H9 (cell line): Measurements from ENCODE around the gene SCNN1B. TPM values are rescaled to one million over a fixed set of nuclear protein-coding genes. Genes with fewer than 3 reads are reported as not detected.

Experiments used
- DNase-seq: peaks from one replicate; pipeline ENCODE4 v3.0.0-alpha.2; 2017
- H2AFZ ChIP-seq: one replicate; pipeline ENCODE4 v1.6.1; 2013; ENCODE audit warnings: mild to moderate bottlenecking, low read length, control low read depth, moderate library complexity
- H2AK5ac ChIP-seq: 2 replicates; pipeline ENCODE4 v1.6.1; 2013; ENCODE audit warnings: low read length, control low read depth, mixed read lengths; ENCODE audit not compliant: insufficient read length
- H2BK120ac ChIP-seq: one replicate; pipeline ENCODE4 v1.6.1; 2013; ENCODE audit warnings: low read depth, mild to moderate bottlenecking, low read length, control low read depth, inconsistent platforms; ENCODE audit not compliant: poor library complexity, severe bottlenecking
- H2BK12ac ChIP-seq: 2 replicates; pipeline ENCODE4 v1.6.1; 2013; ENCODE audit warnings: low read length, control low read depth, mixed read lengths, low read depth; ENCODE audit not compliant: insufficient read length
- H2BK15ac ChIP-seq: 2 replicates; pipeline ENCODE4 v1.6.1; 2013; ENCODE audit warnings: low read depth, low read length, control low read depth
- H2BK20ac ChIP-seq: one replicate; pipeline ENCODE4 v1.6.1; 2013; ENCODE audit warnings: low read depth, mild to moderate bottlenecking, low read length, control low read depth, inconsistent platforms; ENCODE audit not compliant: poor library complexity, severe bottlenecking
- H2BK5ac ChIP-seq: 2 replicates; pipeline ENCODE4 v1.6.1; 2013; ENCODE audit warnings: low read length, control low read depth, mixed read lengths; ENCODE audit not compliant: insufficient read length
- H3K14ac ChIP-seq: 2 replicates; pipeline ENCODE4 v1.6.1; 2013; ENCODE audit warnings: low read length, control low read depth; ENCODE audit not compliant: insufficient read depth
- H3K18ac ChIP-seq: 2 replicates; pipeline ENCODE4 v1.6.1; 2013; ENCODE audit warnings: low read depth, mild to moderate bottlenecking, mixed read lengths, low read length, control low read depth; ENCODE audit not compliant: insufficient read length
- H3K23ac ChIP-seq: 2 replicates; pipeline ENCODE4 v1.6.1; 2013; ENCODE audit warnings: low read length, control low read depth, mixed read lengths, low read depth; ENCODE audit not compliant: insufficient read length
- H3K23me2 ChIP-seq: 2 replicates; pipeline ENCODE4 v1.6.1; 2013; ENCODE audit warnings: low read depth, mild to moderate bottlenecking, mixed read lengths, low read length, control low read depth; ENCODE audit not compliant: insufficient read length, poor library complexity, severe bottlenecking
- H3K27ac ChIP-seq: 2 replicates; pipeline ENCODE4 v1.5.1; 2013; ENCODE audit warnings: low read length, control low read depth, mixed read lengths, low read depth; ENCODE audit not compliant: insufficient read length
- H3K27me3 ChIP-seq: 2 replicates; pipeline ENCODE4 v1.6.1; 2013; ENCODE audit warnings: low read length, control low read depth, inconsistent platforms; ENCODE audit not compliant: insufficient read depth
- H3K4ac ChIP-seq: 2 replicates; pipeline ENCODE4 v1.6.1; 2013; ENCODE audit warnings: low read depth, mild to moderate bottlenecking, control low read depth, inconsistent platforms, low read length, moderate library complexity
- H3K4me1 ChIP-seq: 2 replicates; pipeline ENCODE4 v1.6.1; 2013; ENCODE audit warnings: low read length, control low read depth, inconsistent platforms; ENCODE audit not compliant: insufficient read depth
- H3K4me2 ChIP-seq: 2 replicates; pipeline ENCODE4 v1.6.1; 2013; ENCODE audit warnings: low read length, control low read depth, mixed read lengths; ENCODE audit not compliant: insufficient read length, insufficient read depth
- H3K56ac ChIP-seq: 2 replicates; pipeline ENCODE4 v1.6.1; 2013; ENCODE audit warnings: low read depth, mild to moderate bottlenecking, mixed read lengths, low read length, control low read depth; ENCODE audit not compliant: insufficient read length
- H3K79me1 ChIP-seq: 2 replicates; pipeline ENCODE4 v1.6.1; 2013; ENCODE audit warnings: low read depth, mild to moderate bottlenecking, moderate library complexity, low read length, control low read depth, inconsistent platforms; ENCODE audit not compliant: insufficient read depth, poor library complexity, severe bottlenecking
- H3K79me2 ChIP-seq: 2 replicates; pipeline ENCODE4 v1.6.1; 2013; ENCODE audit warnings: low read length, control low read depth, inconsistent platforms; ENCODE audit not compliant: insufficient read depth
- H3K9ac ChIP-seq: 2 replicates; pipeline ENCODE4 v1.6.1; 2013; ENCODE audit warnings: low read length, control low read depth, mixed read lengths; ENCODE audit not compliant: insufficient read length; ENCODE audit errors: extremely low read depth
- H3K9me3 ChIP-seq: one replicate; pipeline ENCODE4 v1.6.1; 2013; ENCODE audit warnings: low read depth, low read length, inconsistent platforms; ENCODE audit not compliant: control insufficient read depth
- H3T11ph ChIP-seq: one replicate; pipeline ENCODE4 v1.6.1; 2013; ENCODE audit warnings: mild to moderate bottlenecking, low read length, control low read depth, inconsistent platforms
- H4K20me1 ChIP-seq: one replicate; pipeline ENCODE4 v1.6.1; 2013; ENCODE audit not compliant: control insufficient read depth, insufficient read length, insufficient read depth
- H4K5ac ChIP-seq: 2 replicates; pipeline ENCODE4 v1.6.1; 2013; ENCODE audit warnings: low read depth, mild to moderate bottlenecking, mixed read lengths, low read length, control low read depth; ENCODE audit not compliant: insufficient read length
- H4K8ac ChIP-seq: replicated peaks from 2 replicates; pipeline ENCODE4 v1.6.1; 2013; ENCODE audit warnings: low read length, control low read depth, mixed read lengths, low read depth; ENCODE audit not compliant: insufficient read length
- H4K91ac ChIP-seq: 2 replicates; pipeline ENCODE4 v1.6.1; 2013; ENCODE audit warnings: low read depth, mild to moderate bottlenecking, moderate library complexity, mixed read lengths, low read length, control low read depth; ENCODE audit not compliant: insufficient read length
- H3K27ac Mint-ChIP-seq, 3 experiments: 2 replicates in 2 of 3; 3 replicates in 1 of 3; pipeline ENCODE4 v1.8.0; 2020 to 2021; ENCODE audit warnings: mixed read lengths in 3 of 3, mild to moderate bottlenecking in 1 of 3, moderate library complexity in 1 of 3
- H3K27me3 Mint-ChIP-seq: 2 replicates; pipeline ENCODE4 v1.8.0; 2021; ENCODE audit warnings: low read depth, mild to moderate bottlenecking, moderate library complexity, mixed read lengths
- H3K36me3 Mint-ChIP-seq, 3 experiments: 2 replicates in 2 of 3; 3 replicates in 1 of 3; pipeline ENCODE4 v1.8.0; 2020 to 2021; ENCODE audit warnings: low read depth in 3 of 3, mixed read lengths in 3 of 3; ENCODE audit not compliant: insufficient read depth in 1 of 3
- H3K4me1 Mint-ChIP-seq, 2 experiments: 2 replicates each; pipeline ENCODE4 v1.8.0; 2020; ENCODE audit warnings: mixed read lengths in 2 of 2
- H3K4me3 Mint-ChIP-seq, 2 experiments: 2 replicates in 1 of 2; 3 replicates in 1 of 2; pipeline ENCODE4 v1.8.0; 2020 to 2021; ENCODE audit warnings: mild to moderate bottlenecking in 2 of 2, mixed read lengths in 2 of 2, moderate library complexity in 1 of 2
- H3K9me3 Mint-ChIP-seq, 2 experiments: 2 replicates in 1 of 2; 3 replicates in 1 of 2; pipeline ENCODE4 v1.8.0; 2020; ENCODE audit warnings: mild to moderate bottlenecking in 2 of 2, mixed read lengths in 2 of 2, moderate library complexity in 1 of 2
- CTCF ChIP-seq: fragments of 200-600 bp; sonication (generic); conservative IDR thresholded peaks from 3 replicates; pipeline ENCODE4 v1.8.0; 2021; ENCODE audit warnings: antibody characterized with exemption, mild to moderate bottlenecking
- WGBS: extraction: QIAGEN DNeasy Blood & Tissue Kit; methylation state at CpG from one replicate; pipeline ENCODE4 v1.1.7; 2013; ENCODE audit warnings: missing lambda C conversion rate, low lambda C conversion rate, mixed read lengths; ENCODE audit not compliant: insufficient read length; ENCODE audit errors: extremely low coverage; 5-methylcytosine and 5-hydroxymethylcytosine counted together
- total RNA-seq: library from RNA; stranded (reverse); gene quantifications from 2 replicates; pipeline ENCODE4 v1.2.1, GENCODE V29; 2021

Gene SCNN1B
- total RNA-seq, 1 experiment from 2014 or later = 0.11 TPM

GRCh38 chr16:23392223-23392600 lies 90.1 kb downstream of the SCNN1B start:
- H3K18ac ChIP-seq = no peak overlapping the region
- no peak overlapping the region for H2AK5ac ChIP-seq
- H3K56ac ChIP-seq = no peak overlapping the region
- DNase-seq = no peak
- H3K23ac ChIP-seq = no peak overlapping the region
- H3K27me3 ChIP-seq = no peaks in the 10 kb centered on the region
- H3K9me3 ChIP-seq = no peaks in the 10 kb centered on the region
- Mint-ChIP-seq H3K4me1 (peaks cover 0 to 4% of the 10 kb centered on the region in 2 experiments; a peak in 1 of 4 replicates), H3K4me3 (no peak overlapping the region), H3K36me3 (peaks cover 15 to 68% (median 43%) of the 10 kb centered on the region in 3 experiments; a peak in 6 of 7 replicates), H3K9me3 (no peaks in the 10 kb centered on the region), H3K27me3 (no peaks in the 10 kb centered on the region), H3K27ac (peak overlapping the region in 2 of 3 experiments; percentile 53 to 72; a peak in 2 of 7 replicates)
- TF ChIP-seq CTCF = no peak
- no peak overlapping the region for H4K8ac ChIP-seq
- H3K4me2 ChIP-seq = no peak overlapping the region
- H3K14ac ChIP-seq = no peak overlapping the region
- H3K9ac ChIP-seq = no peak overlapping the region
- H2BK120ac ChIP-seq = no peak overlapping the region
- H2AFZ ChIP-seq = no peak overlapping the region
- H3K4me1 ChIP-seq = no peaks in the 10 kb centered on the region
- H2BK5ac ChIP-seq = no peak overlapping the region
- no peaks in the 10 kb centered on the region for H3K79me2 ChIP-seq
- no peak overlapping the region for H3K27ac ChIP-seq
- WGBS = no CpG with 5 or more reads among the region's 6 CpGs
- no peak overlapping the region for H3T11ph ChIP-seq
- no peak overlapping the region for H2BK15ac ChIP-seq
- H2BK20ac ChIP-seq = no peak overlapping the region
- H4K5ac ChIP-seq = no peak overlapping the region
- no peaks in the 10 kb centered on the region for H3K23me2 ChIP-seq
- no peaks in the 10 kb centered on the region for H3K79me1 ChIP-seq
- H2BK12ac ChIP-seq = no peak overlapping the region
- no peak overlapping the region for H4K91ac ChIP-seq
- no peaks in the 10 kb centered on the region for H4K20me1 ChIP-seq
- no peak overlapping the region for H3K4ac ChIP-seq
